ENCODE data around the gene CASK.
"Not testable (repeated sequence)": the region's sequence is repeated elsewhere in the genome, so short reads cannot be mapped to it uniquely, and the experiment has no call there.

Gene CASK

GRCh38 chrX:41543668-41544067 lies 379.7 kb downstream of the CASK start:
- no peak for DNase-seq

- no peak for DNase-seq
These were observed 380.3 kb downstream of the CASK start for GRCh38 chrX:41543025-41543424.

GRCh38 chrX:41542536-41542935 lies 380.8 kb downstream of the CASK start:
- no peak for DNase-seq

DNA sequence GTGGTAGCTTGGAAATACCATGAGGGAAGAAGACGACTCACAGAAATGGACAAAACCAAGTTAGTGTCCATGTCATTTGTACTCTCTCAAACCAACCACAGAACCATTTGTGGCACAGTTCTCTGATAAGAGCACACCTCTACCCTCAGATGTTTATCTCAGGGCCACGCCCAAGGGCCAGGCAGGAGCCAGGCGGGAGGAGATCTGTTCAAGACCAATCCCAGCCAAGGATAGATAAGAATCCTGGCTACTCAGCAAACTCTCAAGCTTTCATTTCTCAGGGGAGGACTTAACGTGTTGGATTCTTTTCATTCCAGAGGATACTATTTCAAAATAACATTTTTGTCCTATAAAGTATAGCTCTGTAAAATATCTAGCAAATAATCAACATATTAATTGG lies 381.2 kb downstream of the CASK start:
- no peak for DNase-seq

GRCh38 chrX:41541386-41541785 lies 382.0 kb downstream of the CASK start:
- no peak for DNase-seq

- DNase-seq, result no peak
These were observed 384.6 kb downstream of the CASK start for GRCh38 chrX:41538707-41539106.

- no peak for DNase-seq
These were observed 393.3 kb downstream of the CASK start for GRCh38 chrX:41530085-41530484.

DNA sequence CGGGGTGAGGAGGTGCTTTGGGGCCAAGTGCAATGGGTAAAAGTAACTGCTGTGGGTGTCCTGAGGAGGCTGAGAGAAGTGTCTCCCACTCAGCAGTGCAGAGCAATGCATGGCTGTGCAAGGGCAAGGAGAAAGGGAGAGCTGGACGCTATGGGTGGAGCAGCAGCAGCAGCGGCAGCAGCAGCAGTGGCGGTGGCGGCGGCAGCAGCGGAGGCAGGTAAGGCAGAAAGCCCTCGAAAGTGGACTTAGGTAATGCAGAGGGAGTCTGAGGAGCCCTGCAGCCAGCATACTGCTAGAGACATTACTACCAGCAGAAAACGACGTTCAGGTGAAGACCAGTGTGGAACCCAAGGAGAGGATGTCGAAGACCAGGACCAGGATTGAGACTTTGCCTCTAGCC lies 394.1 kb downstream of the CASK start:
- DNase-seq, result no peak

DNA sequence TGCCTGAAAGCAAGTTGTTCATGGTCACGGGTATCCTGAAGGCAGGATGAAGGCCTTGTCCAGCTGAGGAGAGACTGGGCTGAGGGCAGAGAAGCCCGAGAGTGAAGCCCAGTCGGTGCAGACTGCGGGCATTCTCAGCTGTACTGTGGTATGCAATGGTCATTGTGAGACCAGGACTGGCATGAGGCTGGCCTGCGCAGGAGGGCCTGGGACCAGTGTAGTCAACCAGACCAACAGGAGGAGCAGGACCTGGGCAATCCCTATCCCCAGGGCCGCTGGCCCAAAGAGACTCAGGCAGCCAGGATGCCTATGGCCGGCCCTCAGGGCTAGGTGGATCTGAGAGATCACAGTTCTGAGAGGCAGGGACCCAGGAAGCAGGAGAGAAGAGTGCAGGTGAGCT lies 394.6 kb downstream of the CASK start:
- DNase-seq, result no peak

DNA sequence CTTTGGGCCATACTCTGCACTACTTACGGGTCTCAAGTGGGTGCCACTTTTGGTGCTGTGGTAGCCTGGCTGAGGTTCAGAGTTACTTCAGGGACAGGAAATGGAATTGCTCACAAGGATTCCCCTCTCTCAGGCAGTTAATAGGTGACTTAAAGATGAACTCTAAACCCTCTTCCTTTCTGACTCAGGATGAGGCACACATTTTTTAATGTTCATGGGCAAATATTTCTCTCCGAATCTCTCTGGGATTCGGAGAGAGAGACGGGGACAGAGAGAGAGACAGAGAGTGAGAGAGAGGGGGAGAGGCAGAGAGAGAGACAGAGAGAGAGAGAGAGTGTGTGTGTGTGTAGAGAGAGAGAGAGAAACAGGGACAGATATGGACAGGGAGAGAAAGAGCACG lies 396.4 kb downstream of the CASK start:
- no peak for DNase-seq

GRCh38 chrX:41526271-41526670 lies 397.1 kb downstream of the CASK start:
- no peak for DNase-seq

DNA sequence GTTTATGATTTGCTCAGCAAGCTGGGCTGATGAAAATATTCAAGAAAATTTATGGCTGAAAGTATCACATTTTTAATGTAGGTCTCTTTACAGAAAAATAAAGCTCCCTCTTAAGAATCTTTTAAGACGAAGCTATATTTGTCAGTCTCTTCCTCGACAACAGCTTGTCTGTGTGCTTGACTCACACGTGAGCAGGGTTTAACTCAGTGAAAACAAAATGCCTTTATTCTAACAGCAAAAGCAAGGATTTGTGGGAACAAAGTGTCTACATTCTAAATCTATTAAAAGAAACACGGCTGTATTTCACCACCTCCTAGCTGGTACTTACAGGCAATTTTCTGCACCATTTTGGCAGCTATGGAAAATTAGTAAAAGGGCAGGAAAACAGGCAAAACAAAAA lies 400.7 kb downstream of the CASK start:
- no peak for DNase-seq

GRCh38 chrX:41522081-41522480 lies 401.3 kb downstream of the CASK start:
- DNase-seq, result no peak

GRCh38 chrX:41519468-41519867 lies 403.9 kb downstream of the CASK start:
- DNase-seq, result no peak

DNA sequence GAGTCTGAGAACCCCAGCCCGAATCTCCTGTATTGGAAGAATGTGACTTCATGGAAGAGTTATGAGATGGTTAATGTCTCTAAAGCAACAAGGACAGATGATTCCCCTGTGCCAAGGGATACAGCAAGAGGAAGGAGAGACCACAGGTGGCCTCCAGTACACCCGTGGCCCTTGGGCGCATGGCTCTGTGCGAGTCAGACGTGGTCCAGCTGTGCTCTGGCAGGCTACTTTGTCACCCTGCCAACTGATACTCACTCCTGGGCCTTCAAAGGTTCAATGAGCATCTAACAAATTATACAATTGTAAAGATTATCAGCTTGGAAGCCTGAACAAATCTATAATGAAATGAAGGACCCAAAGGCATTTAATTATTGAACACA lies 404.5 kb downstream of the CASK start:
- DNase-seq, result no peak

DNA sequence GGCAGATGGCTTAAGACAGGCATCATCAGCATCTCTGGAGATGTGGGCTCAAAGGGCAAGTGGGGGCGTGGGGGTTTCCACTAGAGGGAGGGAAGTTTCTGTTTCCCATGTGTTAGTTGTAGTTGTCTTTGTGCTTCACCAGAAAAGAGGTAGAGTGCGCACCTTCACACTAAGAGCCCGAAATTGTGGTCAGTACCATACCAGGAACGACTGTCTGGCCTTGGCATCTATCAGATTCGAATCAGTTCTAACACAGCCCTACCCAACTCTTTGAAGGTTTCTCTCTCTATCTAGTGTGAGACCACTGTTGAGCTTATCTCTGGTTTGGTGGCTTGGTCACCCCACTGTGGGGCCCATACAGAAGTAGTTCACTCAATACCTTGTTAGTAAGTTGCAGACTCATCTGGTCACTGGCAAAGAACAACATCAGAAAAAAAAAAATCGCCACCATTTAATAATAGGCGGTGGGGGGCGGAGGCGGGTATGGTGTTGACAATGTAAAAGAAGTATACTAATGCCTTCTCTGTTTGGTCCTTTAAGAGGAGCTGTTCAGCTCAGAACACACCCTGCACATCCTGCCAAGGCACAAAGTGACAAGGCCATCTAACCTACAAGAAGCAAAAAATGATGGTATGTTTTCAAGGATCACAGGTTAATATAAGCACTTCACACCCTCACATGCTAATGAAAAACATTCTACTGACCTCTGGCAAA lies 405.1 kb downstream of the CASK start:
- DNase-seq, result no peak

- DNase-seq, result no peak
These were observed 406.2 kb downstream of the CASK start for GRCh38 chrX:41516999-41517765.

DNA sequence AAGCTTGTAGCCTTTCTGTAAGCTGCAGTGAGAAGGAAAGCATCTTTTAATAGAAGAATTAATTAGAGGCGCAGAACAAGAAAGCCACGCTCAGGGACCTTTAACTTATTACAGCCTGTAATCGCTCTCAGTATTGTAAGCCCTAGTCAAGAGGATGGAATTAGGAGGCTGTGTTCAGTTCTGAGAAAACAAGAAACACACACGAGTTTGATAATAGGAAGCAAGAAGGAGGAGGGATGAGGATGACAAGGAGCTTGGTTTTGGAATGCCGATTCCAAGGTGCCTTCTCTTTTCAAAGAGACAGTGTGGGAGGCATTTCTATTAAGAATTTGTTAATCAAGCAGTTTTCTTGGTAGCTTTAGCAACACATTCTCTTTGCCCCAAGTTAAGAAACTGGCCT lies 406.9 kb downstream of the CASK start:
- no peak for DNase-seq

- DNase-seq, result no peak
These were observed 408.0 kb downstream of the CASK start for GRCh38 chrX:41515376-41515775.

DNA sequence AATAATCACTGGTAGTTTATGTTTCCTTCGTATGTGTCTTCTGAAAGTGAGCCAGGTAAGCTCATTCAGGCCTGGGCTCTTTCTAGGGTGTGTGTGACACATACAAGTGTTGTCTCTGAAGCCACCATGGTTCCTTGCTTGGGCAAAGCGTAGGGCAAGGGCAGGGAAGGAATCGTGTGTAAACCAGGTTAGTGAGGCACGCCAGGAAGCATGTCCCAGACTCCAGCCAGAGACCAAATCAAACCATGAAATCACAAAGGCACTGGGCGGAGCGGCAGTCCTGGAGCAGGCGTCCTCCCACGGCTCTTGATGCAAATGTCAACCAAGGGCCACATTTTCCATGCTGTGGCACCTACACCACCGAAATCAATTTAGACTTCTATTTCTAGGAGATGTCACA lies 409.2 kb downstream of the CASK start:
- DNase-seq, result no peak

- DNase-seq, result not testable (repeated sequence)
These were observed 410.5 kb downstream of the CASK start for GRCh38 chrX:41512853-41513252.

- no peak for DNase-seq
These were observed 411.0 kb downstream of the CASK start for GRCh38 chrX:41512394-41512793.

DNA sequence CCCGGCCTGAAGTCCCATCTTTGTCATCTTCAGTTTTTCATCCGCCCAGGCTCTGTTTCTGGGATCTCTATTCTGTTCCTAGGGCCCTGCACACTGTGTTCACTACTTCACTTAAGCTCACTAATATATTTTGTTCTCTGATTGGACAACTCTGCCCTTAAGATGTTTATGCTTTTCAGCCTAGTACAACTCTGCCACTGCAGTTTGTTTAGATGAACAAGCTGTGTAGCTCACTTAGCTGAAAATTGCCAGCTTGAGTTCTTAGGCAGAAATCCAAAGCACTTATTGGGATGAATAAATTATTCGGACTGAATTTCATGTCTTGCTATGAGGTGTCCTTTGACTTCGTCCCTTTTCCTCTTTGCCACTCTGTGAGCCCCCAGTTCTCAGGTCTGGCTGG lies 415.4 kb downstream of the CASK start:
- no peak for DNase-seq

GRCh38 chrX:41502004-41502403 lies 421.4 kb downstream of the CASK start:
- DNase-seq, result no peak

- no peak for DNase-seq
These were observed 423.4 kb downstream of the CASK start for GRCh38 chrX:41499984-41500383.
